Ishikawa (cell line): Measurements from ENCODE around the gene SH3BP2.

Experiments
- RAD21 ChIP-seq: IDR thresholded peaks from 2 replicates; pipeline ENCODE4 v1.6.1; 2012; ENCODE audit warnings: low read depth
- REST ChIP-seq: IDR thresholded peaks from 2 replicates; pipeline ENCODE4 v1.6.1; 2012; ENCODE audit warnings: low read depth, mild to moderate bottlenecking
- USF1 ChIP-seq: IDR thresholded peaks from 2 replicates; pipeline ENCODE4 v1.6.1; 2012
- YY1 ChIP-seq: IDR thresholded peaks from 2 replicates; pipeline ENCODE4 v1.6.1; 2012; ENCODE audit warnings: low read depth

- TF ChIP-seq USF1, result no peak
- TF ChIP-seq RAD21, result no peak
- no peak for TF ChIP-seq REST
- TF ChIP-seq YY1, result no peak
These were observed 35.2 kb downstream of the SH3BP2 start for GRCh38 chr4:2827874-2828751.
